HepG2 (cell line): Measurements from ENCODE around the gene DGKB. TPM values are rescaled to one million over a fixed set of nuclear protein-coding genes. Genes with fewer than 3 reads are reported as not detected.

Experiments used
- ATAC-seq: fragments of 200-7000 bp; cut with Tn5 transposase; 3 replicates; pipeline ENCODE4 v1.9.1; 2020; ENCODE audit warnings: mild to moderate bottlenecking, moderate library complexity
- BruUV-seq: library from RNA; stranded (reverse); fragments of 400-500 nt; replicated peaks from 2 replicates; lab custom pipeline; 2021; lab: Mats Ljungman, UMichigan
- CTCF ChIA-PET: fragments of 300-600 bp; formaldehyde crosslinking; extraction: SDS; loops from one replicate; lab custom pipeline; 2021; ENCODE audit warnings: low total read pairs, inconsistent platforms, low intra/inter-chr PET ratio; lab: Yijun Ruan, JAX
- POLR2A ChIA-PET: fragments of 350-600 bp; sonication (Branson Sonifier 250); formaldehyde crosslinking; loops from one replicate; lab custom pipeline; 2020; ENCODE audit warnings: antibody characterized with exemption, inconsistent platforms; lab: Yijun Ruan, JAX
- DNase-seq: peaks from one replicate; pipeline ENCODE4 v3.0.0-alpha.2; 2015; ENCODE audit warnings: low spot score
- FAIRE-seq: peaks from 3 replicates; lab custom pipeline; 2011; peaks lifted over from hg19 to GRCh38; lab: Jason Lieb, UNC
- H2AFZ ChIP-seq: one replicate; pipeline ENCODE4 v1.6.1; 2011; ENCODE audit warnings: low read length, inconsistent platforms
- H3K27ac ChIP-seq: fragments of 300-600 bp; 3 replicates; pipeline ENCODE4 v1.8.0; 2011; ENCODE audit warnings: mixed run types, mild to moderate bottlenecking, mixed read lengths, low read length, inconsistent platforms; ENCODE audit not compliant: insufficient read depth; ENCODE audit errors: extremely low read length
- H3K27me3 ChIP-seq, 2 experiments: fragments of 200-600 bp in 1 of 2; 2 replicates in 1 of 2; 3 replicates in 1 of 2; pipeline versions ENCODE4 v1.6.0 to v1.8.0; 2011; ENCODE audit warnings: low read length in 2 of 2, mild to moderate bottlenecking in 2 of 2, moderate library complexity in 2 of 2, inconsistent platforms in 1 of 2; ENCODE audit not compliant: insufficient read depth in 2 of 2, control insufficient read depth in 1 of 2
- H3K36me3 ChIP-seq, 2 experiments: fragments of 200-600 bp in 1 of 2; replicated peaks in 1 of 2; 2 replicates in 1 of 2; 3 replicates in 1 of 2; pipeline versions ENCODE4 v1.5.1 to v1.8.0; 2011; ENCODE audit warnings: low read length in 2 of 2, inconsistent platforms in 1 of 2; ENCODE audit not compliant: insufficient read depth in 2 of 2, control insufficient read depth in 1 of 2
- H3K4me1 ChIP-seq: 2 replicates; pipeline ENCODE4 v1.5.1; 2012; ENCODE audit warnings: low read length, inconsistent platforms; ENCODE audit not compliant: insufficient read depth
- H3K4me2 ChIP-seq: 2 replicates; pipeline ENCODE4 v1.6.0; 2011; ENCODE audit warnings: low read depth, low read length, inconsistent platforms
- H3K4me3 ChIP-seq, 3 experiments: fragments of 200-600 bp in 1 of 3; sonication (generic), shearing (Covaris generic) in 1 of 3; replicated peaks in 1 of 3; 2 replicates each; pipeline ENCODE4 v1.5.1; 2011 to 2016; ENCODE audit warnings: low read length in 3 of 3, inconsistent platforms in 2 of 3, low read depth in 2 of 3, mild to moderate bottlenecking in 2 of 3, control low read depth in 1 of 3, mixed read lengths in 1 of 3; ENCODE audit not compliant: insufficient read depth in 1 of 3
- H3K79me2 ChIP-seq: one replicate; pipeline ENCODE4 v1.6.1; 2011; ENCODE audit warnings: low read length, inconsistent platforms; ENCODE audit not compliant: insufficient read depth
- H3K9ac ChIP-seq: 2 replicates; pipeline ENCODE4 v1.6.0; 2011; ENCODE audit warnings: mild to moderate bottlenecking, low read depth, low read length, inconsistent platforms; ENCODE audit not compliant: insufficient read depth
- H3K9me3 ChIP-seq: 2 replicates; pipeline ENCODE4 v1.5.1; 2012; ENCODE audit warnings: mild to moderate bottlenecking, low read length
- H4K20me1 ChIP-seq: 2 replicates; pipeline ENCODE4 v1.6.0; 2011; ENCODE audit warnings: inconsistent platforms, mild to moderate bottlenecking, low read length, moderate library complexity; ENCODE audit not compliant: insufficient read depth
- CEBPB ChIP-seq: IDR thresholded peaks from 2 replicates; pipeline ENCODE4 v1.6.1; 2011; ENCODE audit warnings: low read depth, low read length, improper control_type of control experiment, borderline replicate concordance
- ELF3 ChIP-seq: IDR thresholded peaks from 2 replicates; pipeline ENCODE4 v1.6.1; 2016; ENCODE audit warnings: missing genetic modification reagents, missing compliant biosample characterization
- MEIS2 ChIP-seq: sonication (generic); formaldehyde crosslinking; IDR thresholded peaks from 2 replicates; pipeline ENCODE4 v1.9.0; 2021; ENCODE audit warnings: mild to moderate bottlenecking, missing genetic modification reagents
- NCOA5 ChIP-seq: sonication (generic); formaldehyde crosslinking; IDR thresholded peaks from 2 replicates; pipeline ENCODE4 v1.4.0; 2020; ENCODE audit warnings: missing genetic modification reagents
- PLSCR1 ChIP-seq: sonication (generic); formaldehyde crosslinking; IDR thresholded peaks from 2 replicates; pipeline ENCODE4 v1.5.0; 2020; ENCODE audit warnings: missing genetic modification reagents, mild to moderate bottlenecking, borderline replicate concordance
- THAP8 ChIP-seq: sonication (generic); formaldehyde crosslinking; IDR thresholded peaks from 2 replicates; pipeline ENCODE4 v1.5.1; 2020; ENCODE audit warnings: missing genetic modification reagents, mild to moderate bottlenecking, borderline replicate concordance
- ZBTB7B ChIP-seq: sonication (generic); formaldehyde crosslinking; IDR thresholded peaks from 2 replicates; pipeline ENCODE4 v1.4.0; 2020; ENCODE audit warnings: missing genetic modification reagents
- ZNF296 ChIP-seq: sonication (generic); formaldehyde crosslinking; conservative IDR thresholded peaks from 2 replicates; pipeline ENCODE4 v1.5.0; 2020; ENCODE audit warnings: mild to moderate bottlenecking, missing genetic modification reagents
- in situ Hi-C: cut with HindIII; loops from 2 replicates; pipeline ENCODE4 v1.10.0; 2017; ENCODE audit warnings: low pct_unique_long_range_greater_than_20kb; ENCODE audit not compliant: extremely low pct_ligation_motif_present
- intact Hi-C: fragments of 100-400 bp; cut with micrococcal nuclease; formaldehyde crosslinking; loops from one replicate; pipeline ENCODE4 v1.10.0; 2022; ENCODE audit not compliant: unreplicated experiment
- polyA plus RNA-seq, 8 experiments: library from polyadenylated mRNA; depleted of rRNA in 3 of 8; stranded (reverse) in 7 of 8; unstranded in 1 of 8; fragments of >200 nt; fragmentation: Illumina TruSeq in 4 of 8; extraction: Trizol in 4 of 8; gene quantifications; 2 replicates each; pipeline versions ENCODE4 v1.2.1 to v1.2.3, GENCODE V29; 2011 to 2016; ENCODE audit warnings: low read depth in 4 of 8, missing spikeins in 1 of 8, mixed read lengths in 1 of 8; ENCODE audit not compliant: insufficient read depth in 1 of 8
- total RNA-seq, 5 experiments: library from RNA; depleted of rRNA; stranded (reverse); fragments of >200 nt; fragmentation: Illumina TruSeq; extraction: Trizol; gene quantifications; 2 replicates each; pipeline ENCODE4 v1.2.3, GENCODE V29; 2016; ENCODE audit warnings: low read depth in 1 of 5

DGKB gene
- total and polyA plus RNA-seq, 2 of the 13 experiments (the other 11 are each of a cell fraction or from before 2014, with no cell fraction given) = not detected

- Histone ChIP-seq H3K27ac (no peak overlapping the region), H2AFZ (no peak overlapping the region), H3K9me3 (peaks cover 76% of the 10 kb centered on the region), H3K79me2 (no peaks in the 10 kb centered on the region), H4K20me1 (no peaks in the 10 kb centered on the region), H3K4me3 (no peak overlapping the region), H3K27me3 (no peaks in the 10 kb centered on the region), H3K4me2 (no peak overlapping the region), H3K9ac (no peak overlapping the region), H3K4me1 (no peaks in the 10 kb centered on the region), H3K36me3 (no peaks in the 10 kb centered on the region)
- FAIRE-seq (no peak), DNase-seq (no peak), ATAC-seq (no peak)
- in situ Hi-C loops = no loop called here
- TF ChIP-seq THAP8 (CRISPR knock-in tag) (no peak), ZNF296 (CRISPR knock-in tag) (no peak), PLSCR1 (CRISPR knock-in tag) (no peak), MEIS2 (CRISPR knock-in tag) (no peak), ELF3 (CRISPR knock-in tag) (no peak), ZBTB7B (CRISPR knock-in tag) (no peak), CEBPB (no peak), NCOA5 (no peak)
- ChIA-PET POLR2A (no interaction called here), CTCF (no interaction called here)
- intact Hi-C loops = no loop called here
- BruUV-seq = no TSS peak
These were observed 593.1 kb downstream of the DGKB start for GRCh38 chr7:14309432-14309831.
